ENCODE results near the gene PLAGL1. TPM values are rescaled to one million over a fixed set of nuclear protein-coding genes. Genes with fewer than 3 reads are reported as not detected.

PLAGL1 gene
- total RNA-seq, 2 experiments from 2014 or later: 1.0 to 1.1 TPM

- Histone ChIP-seq H3K4me1 (ENCODE audit: insufficient read depth, low read length) (no peaks in the 10 kb centered on the region), H3K36me3 (ENCODE audit: insufficient read depth, low read length) (no peaks in the 10 kb centered on the region), H3K27me3 (ENCODE audit: control insufficient read depth in 1 of 2, insufficient read depth in 2 of 2, low read length in 2 of 2) (no peaks in the 10 kb centered on the region), H3K27ac (ENCODE audit: low read depth in 1 of 2, low read length in 2 of 2) (no peak overlapping the region), H3K9me3 (ENCODE audit: control insufficient read depth in 1 of 2, insufficient read depth in 1 of 2, low read length in 2 of 2) (peaks cover 2 to 9% of the 10 kb centered on the region in 2 experiments), H3K4me3 (ENCODE audit: low read length) (no peak overlapping the region)
- Mint-ChIP-seq H3K9me3 (no peaks in the 10 kb centered on the region), H3K27ac (no peak overlapping the region), H3K36me3 (ENCODE audit: low read depth) (peaks cover 15% of the 10 kb centered on the region), H3K27me3 (no peaks in the 10 kb centered on the region), H3K4me1 (ENCODE audit: low read depth) (no peaks in the 10 kb centered on the region), H3K4me3 (no peak overlapping the region)
- CTCF ChIA-PET: no interaction called here
- TF ChIP-seq CTCF (IDR thresholded peaks at IDR 0.05): no peak
- DNase-seq (no peak), ATAC-seq (ENCODE audit: poor library complexity) (no peak)
- intact Hi-C loops (cut with DNase I, micrococcal nuclease): loop anchor here in 1 of 2 experiments (5.0 kb wide), 1 partner anchor 151 kb away; no protein-coding TSS in a partner anchor
- POLR2A ChIA-PET: no interaction called here
Measured at GRCh38 chr6:143936347-143936746, 71.7 kb downstream of the PLAGL1 start.

- Histone ChIP-seq H3K9me3 (ENCODE audit: control insufficient read depth in 1 of 2, insufficient read depth in 1 of 2, low read length in 2 of 2) (peaks cover 4 to 12% of the 10 kb centered on the region in 2 experiments), H3K4me1 (ENCODE audit: insufficient read depth, low read length) (no peaks in the 10 kb centered on the region), H3K4me3 (ENCODE audit: low read length) (no peak overlapping the region), H3K36me3 (ENCODE audit: insufficient read depth, low read length) (no peaks in the 10 kb centered on the region), H3K27ac (ENCODE audit: low read depth in 1 of 2, low read length in 2 of 2) (no peak overlapping the region), H3K27me3 (ENCODE audit: control insufficient read depth in 1 of 2, insufficient read depth in 2 of 2, low read length in 2 of 2) (no peaks in the 10 kb centered on the region)
- intact Hi-C loops (cut with DNase I, micrococcal nuclease): loop anchor here in 1 of 2 experiments (5.0 kb wide), 1 partner anchor 152 kb away; no protein-coding TSS in a partner anchor
- ATAC-seq (ENCODE audit: poor library complexity) (no peak), DNase-seq (no peak)
- no peak for TF ChIP-seq CTCF (IDR thresholded peaks at IDR 0.05)
- ChIA-PET CTCF (interaction anchor here (0.6 to 0.9 kb wide), 2 partner anchors 18 to 101 kb away, joined by 3 read pairs; no protein-coding TSS in a partner anchor), POLR2A (no interaction called here)
- H3K27ac Mint-ChIP-seq: no peak overlapping the region
- peaks cover 4% of the 10 kb centered on the region for H3K9me3 Mint-ChIP-seq
- no peak overlapping the region for H3K4me3 Mint-ChIP-seq
- no peaks in the 10 kb centered on the region for H3K27me3 Mint-ChIP-seq
- no peaks in the 10 kb centered on the region for H3K4me1 Mint-ChIP-seq (ENCODE audit: low read depth)
- peaks cover 21% of the 10 kb centered on the region for H3K36me3 Mint-ChIP-seq (ENCODE audit: low read depth)
Measured at GRCh38 chr6:143934867-143935266, 73.2 kb downstream of the PLAGL1 start.

GRCh38 chr6:143934331-143934730 lies 73.7 kb downstream of the PLAGL1 start:
- Histone ChIP-seq H3K27me3 (ENCODE audit: control insufficient read depth in 1 of 2, insufficient read depth in 2 of 2, low read length in 2 of 2) (no peaks in the 10 kb centered on the region), H3K4me3 (ENCODE audit: low read length) (no peak overlapping the region), H3K36me3 (ENCODE audit: insufficient read depth, low read length) (no peaks in the 10 kb centered on the region), H3K4me1 (ENCODE audit: insufficient read depth, low read length) (no peaks in the 10 kb centered on the region), H3K27ac (ENCODE audit: low read depth in 1 of 2, low read length in 2 of 2) (no peak overlapping the region), H3K9me3 (ENCODE audit: control insufficient read depth in 1 of 2, insufficient read depth in 1 of 2, low read length in 2 of 2) (peaks cover 4 to 12% of the 10 kb centered on the region in 2 experiments)
- no peak for TF ChIP-seq CTCF (IDR thresholded peaks at IDR 0.05)
- ATAC-seq (ENCODE audit: poor library complexity) (no peak), DNase-seq (no peak)
- H3K36me3 Mint-ChIP-seq (ENCODE audit: low read depth): peaks cover 21% of the 10 kb centered on the region
- no peaks in the 10 kb centered on the region for H3K27me3 Mint-ChIP-seq
- CTCF ChIA-PET: no interaction called here
- intact Hi-C loops (cut with DNase I, micrococcal nuclease): no loop called here
- no peaks in the 10 kb centered on the region for H3K4me1 Mint-ChIP-seq (ENCODE audit: low read depth)
- no peak overlapping the region for H3K27ac Mint-ChIP-seq
- peaks cover 4% of the 10 kb centered on the region for H3K9me3 Mint-ChIP-seq
- POLR2A ChIA-PET: no interaction called here
- no peak overlapping the region for H3K4me3 Mint-ChIP-seq

All from CD4-positive, alpha-beta T cell (primary cell).